Measurements from ENCODE around the gene SDK2. TPM values are rescaled to one million over a fixed set of nuclear protein-coding genes. Genes with fewer than 3 reads are reported as not detected.

SDK2 gene
- total and polyA plus RNA-seq, 9 of the 15 experiments (the other 6 are each of a cell fraction or from before 2014, with no cell fraction given) = 0.04 TPM; not detected in 8

GRCh38 chr17:73325527-73325842 is 318.8 kb downstream of the SDK2 start (continued):
- TF ChIP-seq ZNF318 (IDR thresholded peaks at IDR 0.05; ENCODE audit: borderline replicate concordance in 1 of 2, low read depth in 1 of 2) (no peak), TARDBP (IDR thresholded peaks at IDR 0.05) (no peak), PHTF2 (CRISPR knock-in tag; IDR thresholded peaks at IDR 0.05) (no peak), CEBPB (tag; IDR thresholded peaks at IDR 0.05) (peak; percentile 38), MITF (IDR thresholded peaks at IDR 0.05) (no peak)

Measured in K562 (cell line).